BJ (cell line): ENCODE data around the gene TMEM256. TPM values are rescaled to one million over a fixed set of nuclear protein-coding genes. Genes with fewer than 3 reads are reported as not detected.
"Not testable (repeated sequence)": the region's sequence is repeated elsewhere in the genome, so short reads cannot be mapped to it uniquely, and the experiment has no call there.

ENCODE experiments used
- CTCF ChIA-PET: fragments of 350-600 bp; formaldehyde crosslinking; extraction: SDS; loops from one replicate; lab custom pipeline; 2021; ENCODE audit warnings: antibody characterized with exemption, inconsistent platforms; lab: Yijun Ruan, JAX
- POLR2A ChIA-PET: fragments of 300-600 bp; sonication (Branson Sonifier 250); formaldehyde crosslinking; extraction: SDS; loops from one replicate; lab custom pipeline; 2021; ENCODE audit warnings: antibody characterized with exemption; lab: Charles Lee
- DNase-seq: peaks from one replicate; pipeline ENCODE4 v3.0.0-alpha.2; 2011; ENCODE audit warnings: low read depth
- H3K27me3 ChIP-seq: 2 replicates; pipeline ENCODE4 v1.6.0; 2011; ENCODE audit warnings: low read length; ENCODE audit not compliant: control insufficient read depth, insufficient read depth
- H3K36me3 ChIP-seq: 2 replicates; pipeline ENCODE4 v1.5.1; 2011; ENCODE audit warnings: low read length; ENCODE audit not compliant: control insufficient read depth, insufficient read depth
- H3K4me3 ChIP-seq: 2 replicates; pipeline ENCODE4 v1.5.1; 2011; ENCODE audit warnings: low read depth, mild to moderate bottlenecking, control low read depth, low read length
- CTCF ChIP-seq: IDR thresholded peaks from 2 replicates; pipeline ENCODE4 v1.5.1; 2011; ENCODE audit warnings: low read depth, mild to moderate bottlenecking, control low read depth, inconsistent platforms, low read length, moderate library complexity; ENCODE audit not compliant: insufficient read depth
- polyA plus RNA-seq: library from polyadenylated mRNA; depleted of rRNA; stranded (reverse); fragments of >200 nt; gene quantifications from 2 replicates; pipeline ENCODE4 v1.2.3, GENCODE V29; 2011

Gene TMEM256
- polyA plus RNA-seq, 1 experiment: 101 TPM

DNA sequence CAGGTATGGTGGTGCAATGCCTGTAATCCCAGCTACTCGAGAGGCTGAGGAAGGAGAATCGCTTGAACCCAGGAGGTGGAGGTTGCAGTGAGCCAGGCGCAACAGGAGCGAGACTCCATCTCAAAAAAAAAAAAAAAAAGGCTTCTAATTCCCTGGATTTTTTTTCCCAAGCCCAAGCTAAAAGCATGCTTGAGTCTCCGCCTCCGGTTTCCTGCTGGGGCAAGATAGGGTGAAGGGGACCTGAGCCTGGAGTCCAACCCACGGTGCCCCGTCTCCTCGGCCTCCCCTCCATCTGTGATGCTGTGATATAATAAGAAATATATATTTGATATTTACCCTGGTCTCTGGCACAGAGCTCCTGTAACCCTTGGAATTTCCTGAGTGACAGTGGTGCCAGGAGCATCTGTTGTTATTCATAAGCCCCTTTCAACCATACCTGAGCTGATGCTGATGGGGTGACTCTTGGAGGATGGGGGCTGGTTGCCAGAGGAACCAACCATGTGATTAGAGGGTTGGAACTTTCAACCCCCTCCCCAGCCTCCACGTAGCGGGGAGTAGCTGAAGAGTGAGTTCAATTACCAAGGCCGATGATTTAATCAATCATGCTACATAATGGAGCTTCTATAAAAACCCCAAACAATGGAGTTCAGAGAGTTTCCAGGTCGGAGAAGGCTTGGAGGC is 35.8 kb downstream of the TMEM256 start:
- CTCF ChIA-PET: interaction anchor here (0.7 to 5.0 kb wide), 2 partner anchors 12 to 193 kb away, joined by 4 to 24 read pairs; partner anchors contain the start of genes SENP3 and TMEM95
- TF ChIP-seq CTCF: no peak
- no peak for DNase-seq

DNA sequence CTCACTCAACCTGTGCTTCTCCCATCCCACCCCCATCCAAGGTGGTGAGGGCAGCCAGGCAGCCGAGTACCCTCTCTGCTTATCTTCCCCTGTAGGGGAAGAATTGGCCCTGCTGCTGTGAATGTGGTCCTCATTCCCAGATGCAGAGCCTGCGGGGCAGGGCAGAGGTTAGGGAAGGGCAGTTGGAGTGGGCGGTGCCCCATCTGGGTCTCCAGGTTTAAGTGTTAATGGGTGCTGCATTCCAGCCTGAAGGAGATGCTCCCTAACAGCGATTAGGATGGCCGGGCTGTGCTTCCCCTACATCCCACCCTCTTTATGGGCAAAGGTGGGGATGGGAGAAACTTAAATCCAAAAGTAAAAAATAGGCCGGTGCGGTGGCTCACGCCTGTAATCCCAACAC is 36.8 kb downstream of the TMEM256 start:
- DNase-seq: no peak
- no peaks in the 10 kb centered on the region for H3K36me3 ChIP-seq
- ChIA-PET CTCF (interaction anchor here (5.0 kb wide), 1 partner anchor 11 kb away, joined by 24 read pairs; the partner anchor contains the start of gene TMEM95), POLR2A (no interaction called here)
- no peak for TF ChIP-seq CTCF
- no peak overlapping the region for H3K4me3 ChIP-seq
- H3K27me3 ChIP-seq: peaks cover 6% of the 10 kb centered on the region

More for the DNA sequence above, 35.8 kb downstream of the TMEM256 start:
- H3K4me3 ChIP-seq: no peak overlapping the region
- no peaks in the 10 kb centered on the region for H3K36me3 ChIP-seq
- H3K27me3 ChIP-seq: peaks cover 6% of the 10 kb centered on the region
- POLR2A ChIA-PET: no interaction called here

DNA sequence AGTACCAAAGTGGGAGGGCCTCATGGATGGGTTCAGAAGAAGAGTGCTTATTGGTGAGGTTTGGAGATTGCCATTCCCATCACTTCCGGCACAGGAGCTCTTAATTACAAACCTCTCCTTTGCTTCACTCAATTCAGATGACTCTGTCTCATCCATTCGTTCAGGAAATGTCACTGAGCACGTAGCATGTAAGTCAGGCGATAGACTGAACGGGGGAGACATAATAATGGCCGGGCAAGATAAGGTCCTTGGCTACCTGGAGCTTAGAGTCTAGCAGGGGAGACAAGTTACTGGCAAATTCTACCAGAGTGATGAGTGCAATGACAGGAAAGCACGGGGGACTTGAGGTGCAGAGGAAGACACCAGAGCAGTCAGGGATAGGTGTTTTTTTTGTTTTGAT is 37.9 kb downstream of the TMEM256 start:
- H3K36me3 ChIP-seq, POLR2A ChIA-PET, DNase-seq, H3K4me3 ChIP-seq, H3K27me3 ChIP-seq: not testable (repeated sequence)
- CTCF ChIA-PET: interaction anchor here (1.9 kb wide), 1 partner anchor 11 kb away, joined by 7 read pairs; the partner anchor contains the start of gene TMEM95

GRCh38 chr17:7363311-7363710 is 40.6 kb downstream of the TMEM256 start:
- POLR2A ChIA-PET: no interaction called here

DNA sequence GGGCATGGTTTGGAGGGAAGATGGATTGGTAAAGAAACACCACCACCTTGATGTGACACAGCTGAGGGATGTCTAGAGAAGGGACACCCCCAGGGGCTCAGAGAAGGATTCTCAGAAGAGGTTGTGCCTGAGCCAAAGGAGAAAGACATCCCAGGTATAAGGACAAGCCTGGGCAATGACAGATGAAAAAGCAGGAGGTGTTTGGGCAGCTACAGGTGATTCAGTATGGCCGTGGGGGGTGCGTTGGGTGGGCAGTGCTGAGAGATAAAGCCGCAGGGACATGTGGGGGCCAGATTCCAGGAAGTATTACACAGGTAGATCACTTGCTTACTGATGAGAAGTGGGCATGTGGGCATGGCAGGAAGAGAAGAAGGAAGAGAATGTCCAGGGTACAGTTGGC is 42.0 kb downstream of the TMEM256 start:
- POLR2A ChIA-PET: no interaction called here

More at GRCh38 chr17:7363311-7363710, 40.6 kb downstream of the TMEM256 start:
- Histone ChIP-seq H3K4me3 (no peak overlapping the region), H3K36me3 (no peaks in the 10 kb centered on the region), H3K27me3 (no peaks in the 10 kb centered on the region)
- no peak for TF ChIP-seq CTCF
- CTCF ChIA-PET: interaction anchor here (1.0 kb wide), 1 partner anchor 9 kb away, joined by 5 read pairs; the partner anchor contains the start of gene TMEM95
- no peak for DNase-seq

More for the DNA sequence above, 42.0 kb downstream of the TMEM256 start:
- Histone ChIP-seq H3K36me3 (no peaks in the 10 kb centered on the region), H3K4me3 (no peak overlapping the region), H3K27me3 (no peaks in the 10 kb centered on the region)
- no peak for TF ChIP-seq CTCF
- CTCF ChIA-PET: no interaction called here
- DNase-seq: no peak
